Measurements from ENCODE around the gene ACOT11.

DNA sequence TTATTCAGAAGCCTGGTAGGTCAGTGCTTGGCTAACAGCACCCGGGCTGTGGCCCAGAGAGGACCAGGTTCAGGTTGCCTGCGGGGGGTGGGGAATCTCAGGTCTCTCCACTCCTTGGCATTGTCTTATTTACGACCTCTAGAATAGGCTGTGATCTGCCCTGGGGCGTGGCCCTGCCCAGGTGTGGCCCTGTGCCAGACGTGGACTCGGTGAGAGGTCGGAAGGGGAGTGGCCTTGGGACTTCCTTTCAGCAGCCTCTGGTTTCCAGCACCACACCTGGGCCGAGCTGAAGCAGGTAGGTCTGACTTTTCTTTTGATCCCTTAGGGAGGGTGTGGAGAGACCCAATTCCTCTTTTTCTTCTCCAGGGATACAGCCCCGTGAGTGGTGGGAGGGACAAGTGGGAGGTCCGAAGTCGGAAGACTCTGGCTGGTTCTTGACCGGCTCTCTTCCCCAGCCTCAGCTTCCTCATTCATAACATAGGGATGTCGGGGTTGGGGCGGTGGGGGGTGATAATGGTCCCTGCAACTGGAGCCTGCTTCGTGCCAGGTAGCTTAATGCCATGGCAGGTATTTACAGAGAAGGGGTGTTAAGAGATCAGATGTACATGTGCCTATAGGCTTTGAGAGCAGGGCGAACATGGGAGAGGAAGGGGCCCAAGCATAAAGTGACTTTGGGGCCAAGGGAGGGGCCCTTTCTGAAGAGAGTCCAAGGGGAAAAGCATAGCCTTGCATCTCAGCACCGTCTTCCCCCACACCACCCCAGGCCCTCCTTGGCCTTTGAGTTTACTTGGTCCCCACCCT lies 16.5 kb downstream of the ACOT11 start:
- TF ChIP-seq, protein P1, sequence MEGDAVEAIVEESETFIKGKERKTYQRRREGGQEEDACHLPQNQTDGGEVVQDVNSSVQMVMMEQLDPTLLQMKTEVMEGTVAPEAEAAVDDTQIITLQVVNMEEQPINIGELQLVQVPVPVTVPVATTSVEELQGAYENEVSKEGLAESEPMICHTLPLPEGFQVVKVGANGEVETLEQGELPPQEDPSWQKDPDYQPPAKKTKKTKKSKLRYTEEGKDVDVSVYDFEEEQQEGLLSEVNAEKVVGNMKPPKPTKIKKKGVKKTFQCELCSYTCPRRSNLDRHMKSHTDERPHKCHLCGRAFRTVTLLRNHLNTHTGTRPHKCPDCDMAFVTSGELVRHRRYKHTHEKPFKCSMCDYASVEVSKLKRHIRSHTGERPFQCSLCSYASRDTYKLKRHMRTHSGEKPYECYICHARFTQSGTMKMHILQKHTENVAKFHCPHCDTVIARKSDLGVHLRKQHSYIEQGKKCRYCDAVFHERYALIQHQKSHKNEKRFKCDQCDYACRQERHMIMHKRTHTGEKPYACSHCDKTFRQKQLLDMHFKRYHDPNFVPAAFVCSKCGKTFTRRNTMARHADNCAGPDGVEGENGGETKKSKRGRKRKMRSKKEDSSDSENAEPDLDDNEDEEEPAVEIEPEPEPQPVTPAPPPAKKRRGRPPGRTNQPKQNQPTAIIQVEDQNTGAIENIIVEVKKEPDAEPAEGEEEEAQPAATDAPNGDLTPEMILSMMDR (IDR thresholded peaks at IDR 0.05), result no peak
- TF ChIP-seq POLR2A (IDR thresholded peaks at IDR 0.05), result no peak

Measured in ovary (tissue), 3 donors.